Uterus (tissue), 4 donors: Measurements from ENCODE around the gene SLC22A12. TPM values are rescaled to one million over a fixed set of nuclear protein-coding genes. Genes with fewer than 3 reads are reported as not detected.

Experiments
- DNase-seq, 2 donors: peaks; one replicate each; pipeline ENCODE4 v3.0.0-alpha.2; 2019 to 2020
- H3K27ac ChIP-seq, 2 donors: fragments of 200-600 bp; sonication (generic); 1 replicate in 1 of 2; 2 replicates in 1 of 2; pipeline ENCODE4 v1.5.1; 2016 to 2018
- H3K27me3 ChIP-seq, 2 donors: fragments of 200-600 bp; sonication (generic); one replicate each; pipeline ENCODE4 v1.5.1; 2018 to 2019; ENCODE audit warnings: control low read depth in 1 of 2
- H3K36me3 ChIP-seq, 2 donors: fragments of 200-600 bp; sonication (generic); one replicate each; pipeline ENCODE4 v1.5.1; 2019; ENCODE audit warnings: control low read depth in 1 of 2
- H3K4me1 ChIP-seq, 2 donors: fragments of 200-600 bp; sonication (generic); one replicate each; pipeline ENCODE4 v1.5.1; 2018 to 2019; ENCODE audit warnings: control low read depth in 1 of 2
- H3K4me3 ChIP-seq, 2 donors: fragments of 200-600 bp; sonication (generic); 1 replicate in 1 of 2; 2 replicates in 1 of 2; pipeline ENCODE4 v1.5.1; 2018 to 2019; ENCODE audit warnings: mild to moderate bottlenecking in 1 of 2
- H3K9me3 ChIP-seq, 2 donors: fragments of 200-600 bp; sonication (generic); one replicate each; pipeline ENCODE4 v1.5.1; 2019; ENCODE audit warnings: control low read depth in 1 of 2
- POLR2A ChIP-seq, 2 donors: fragments of 450-650 bp; IDR thresholded peaks; one replicate each; pipeline ENCODE4 v1.6.1; 2016; ENCODE audit warnings: antibody characterized with exemption in 2 of 2, mild to moderate bottlenecking in 1 of 2, moderate library complexity in 1 of 2
- intact Hi-C: fragments of 100-400 bp; cut with DNase I; formaldehyde crosslinking; loops from one replicate; pipeline ENCODE4 v1.15.1; 2023; ENCODE audit warnings: low total_unique reads
- total RNA-seq, 4 donors: library from RNA; depleted of rRNA in 3 of 4; stranded (reverse); fragments of >200 nt in 3 of 4; gene quantifications; one replicate each; pipeline versions ENCODE4 v1.1.0 to v1.2.4, GENCODE V29; 2014 to 2023
- TF ChIP-seq, protein P1 (sequence below), 4 experiments: fragments of 200-600 bp in 2 of 4; fragments of 450-650 bp in 2 of 4; sonication (generic) in 2 of 4; IDR thresholded peaks; one replicate each; pipeline ENCODE4 v1.5.1; 2016 to 2019; ENCODE audit warnings: antibody characterized with exemption in 4 of 4, mild to moderate bottlenecking in 2 of 4, moderate library complexity in 1 of 4
- donor health status: DM: yes; HTN: yes; CAD: no.

The SLC22A12 gene
- total RNA-seq, 4 donors from 2014 or later = not detected

DNA sequence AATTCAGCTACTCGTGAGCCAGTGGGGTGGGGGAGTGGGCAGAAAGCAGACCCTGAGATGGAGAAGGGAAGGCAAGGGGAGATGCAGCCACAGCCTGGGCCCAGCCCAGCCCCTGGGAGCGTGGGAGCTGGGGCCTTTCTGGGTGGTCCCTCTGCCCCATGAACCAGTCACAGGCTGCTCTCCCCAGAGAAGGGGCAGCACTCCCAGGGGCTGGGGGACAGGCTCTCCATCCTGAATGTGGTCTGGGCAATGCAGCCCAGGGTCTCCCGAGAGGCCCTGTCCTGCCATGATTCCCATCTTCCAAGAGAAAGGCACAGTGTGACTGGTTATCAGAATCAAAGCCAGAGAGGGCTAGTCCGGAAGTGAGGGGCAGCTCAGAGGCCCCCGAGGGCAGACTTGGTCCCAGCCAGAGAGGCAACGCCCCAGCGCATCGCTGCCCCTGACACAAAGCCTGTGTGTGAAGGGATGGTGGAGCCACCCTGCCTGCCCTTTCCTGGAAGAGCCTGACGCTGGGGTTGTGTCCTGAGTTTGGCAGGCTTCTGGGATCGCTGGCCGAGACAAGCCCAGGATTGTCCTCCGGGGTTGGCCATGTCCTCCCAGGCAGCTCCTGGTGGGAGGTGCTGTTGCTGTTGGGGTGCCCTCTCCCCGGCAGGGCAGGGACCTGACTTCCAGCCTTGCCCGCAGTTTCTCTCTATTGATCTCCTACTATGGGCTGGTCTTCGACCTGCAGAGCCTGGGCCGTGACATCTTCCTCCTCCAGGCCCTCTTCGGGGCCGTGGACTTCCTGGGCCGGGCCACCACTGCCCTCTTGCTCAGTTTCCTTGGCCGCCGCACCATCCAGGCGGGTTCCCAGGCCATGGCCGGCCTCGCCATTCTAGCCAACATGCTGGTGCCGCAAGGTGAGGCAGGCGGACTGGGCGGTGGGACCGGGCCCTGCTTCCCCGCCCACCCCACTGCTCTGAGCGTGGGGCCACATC, 23.8 kb upstream of the SLC22A12 start:
- no peaks in the 10 kb centered on the region for H3K36me3 ChIP-seq
- no peak for DNase-seq
- peaks cover 0 to 4% of the 10 kb centered on the region in 2 donors for H3K4me1 ChIP-seq
- TF ChIP-seq, protein P1, sequence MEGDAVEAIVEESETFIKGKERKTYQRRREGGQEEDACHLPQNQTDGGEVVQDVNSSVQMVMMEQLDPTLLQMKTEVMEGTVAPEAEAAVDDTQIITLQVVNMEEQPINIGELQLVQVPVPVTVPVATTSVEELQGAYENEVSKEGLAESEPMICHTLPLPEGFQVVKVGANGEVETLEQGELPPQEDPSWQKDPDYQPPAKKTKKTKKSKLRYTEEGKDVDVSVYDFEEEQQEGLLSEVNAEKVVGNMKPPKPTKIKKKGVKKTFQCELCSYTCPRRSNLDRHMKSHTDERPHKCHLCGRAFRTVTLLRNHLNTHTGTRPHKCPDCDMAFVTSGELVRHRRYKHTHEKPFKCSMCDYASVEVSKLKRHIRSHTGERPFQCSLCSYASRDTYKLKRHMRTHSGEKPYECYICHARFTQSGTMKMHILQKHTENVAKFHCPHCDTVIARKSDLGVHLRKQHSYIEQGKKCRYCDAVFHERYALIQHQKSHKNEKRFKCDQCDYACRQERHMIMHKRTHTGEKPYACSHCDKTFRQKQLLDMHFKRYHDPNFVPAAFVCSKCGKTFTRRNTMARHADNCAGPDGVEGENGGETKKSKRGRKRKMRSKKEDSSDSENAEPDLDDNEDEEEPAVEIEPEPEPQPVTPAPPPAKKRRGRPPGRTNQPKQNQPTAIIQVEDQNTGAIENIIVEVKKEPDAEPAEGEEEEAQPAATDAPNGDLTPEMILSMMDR (IDR thresholded peaks at IDR 0.05) = no peak
- no peak for TF ChIP-seq POLR2A (IDR thresholded peaks at IDR 0.05)
- no peaks in the 10 kb centered on the region for H3K9me3 ChIP-seq
- H3K27ac ChIP-seq = peak overlapping the region; percentile 64 to 79
- H3K4me3 ChIP-seq = no peak overlapping the region
- H3K27me3 ChIP-seq = no peaks in the 10 kb centered on the region
- intact Hi-C loops = no loop called here

DNA sequence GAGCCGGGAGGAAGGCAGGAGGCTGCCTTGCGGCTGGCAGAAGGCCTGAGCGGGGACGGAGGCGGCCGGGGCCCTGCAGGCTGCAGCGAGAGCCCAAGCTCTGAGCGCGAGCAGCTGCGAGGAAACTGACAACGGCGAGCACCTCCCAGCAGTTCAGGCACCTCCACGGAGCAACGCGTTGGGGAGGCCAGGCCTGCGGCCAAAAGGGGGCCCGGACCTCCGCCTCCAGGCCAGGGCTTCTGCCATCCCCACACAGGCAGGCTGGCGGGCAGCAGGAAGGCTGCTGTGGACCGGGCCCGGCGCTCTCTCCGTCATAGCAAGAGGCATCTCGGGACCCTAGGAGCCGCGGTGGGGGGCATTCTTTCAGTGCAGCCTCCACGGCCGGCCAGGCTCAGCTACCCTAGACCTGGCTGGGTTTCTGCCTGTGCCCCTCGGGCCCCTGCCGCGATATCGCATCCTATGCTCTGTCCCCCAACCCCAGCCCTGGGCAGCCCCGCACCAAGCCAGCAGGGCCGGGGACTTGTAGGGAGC, 22.9 kb upstream of the SLC22A12 start:
- intact Hi-C loops = no loop called here
- no peak for TF ChIP-seq POLR2A (IDR thresholded peaks at IDR 0.05)
- TF ChIP-seq, protein P1 (IDR thresholded peaks at IDR 0.05) = no peak

DNA sequence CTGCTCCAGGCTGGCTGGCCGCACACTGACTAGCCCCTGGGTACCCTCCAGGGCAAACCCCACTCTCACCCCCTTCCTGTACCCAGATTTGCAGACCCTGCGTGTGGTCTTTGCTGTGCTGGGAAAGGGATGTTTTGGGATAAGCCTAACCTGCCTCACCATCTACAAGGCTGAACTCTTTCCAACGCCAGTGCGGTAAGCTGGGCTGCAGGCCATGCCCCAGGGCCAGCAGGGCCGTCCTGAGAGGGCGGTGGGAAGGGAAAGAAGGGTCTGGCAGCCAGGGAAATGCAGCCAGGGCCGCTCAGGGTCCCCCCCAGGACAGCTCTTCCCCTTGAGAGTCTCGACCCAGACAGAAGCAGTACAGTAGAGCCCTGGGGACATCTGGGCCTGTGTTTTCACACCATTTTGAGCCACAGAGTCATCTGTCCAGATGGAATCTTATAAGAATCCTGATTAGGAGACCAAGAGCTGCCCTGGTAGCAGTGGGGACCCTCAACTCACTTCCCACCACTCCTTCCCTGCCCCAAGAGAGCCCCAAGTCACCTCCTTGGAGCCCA, 22.4 kb upstream of the SLC22A12 start:
- Histone ChIP-seq H3K9me3 (no peaks in the 10 kb centered on the region), H3K4me1 (peaks cover 0 to 4% of the 10 kb centered on the region in 2 donors), H3K27me3 (no peaks in the 10 kb centered on the region), H3K4me3 (no peak overlapping the region), H3K27ac (no peak overlapping the region), H3K36me3 (no peaks in the 10 kb centered on the region)
- TF ChIP-seq POLR2A (IDR thresholded peaks at IDR 0.05) = no peak
- TF ChIP-seq, protein P1 (IDR thresholded peaks at IDR 0.05) = no peak
- DNase-seq = no peak
- intact Hi-C loops = no loop called here

More for the DNA sequence above, 22.9 kb upstream of the SLC22A12 start:
- Histone ChIP-seq H3K9me3 (no peaks in the 10 kb centered on the region), H3K36me3 (no peaks in the 10 kb centered on the region), H3K27ac (no peak overlapping the region), H3K4me1 (peaks cover 0 to 4% of the 10 kb centered on the region in 2 donors), H3K4me3 (no peak overlapping the region), H3K27me3 (no peaks in the 10 kb centered on the region)
- DNase-seq = no peak

DNA sequence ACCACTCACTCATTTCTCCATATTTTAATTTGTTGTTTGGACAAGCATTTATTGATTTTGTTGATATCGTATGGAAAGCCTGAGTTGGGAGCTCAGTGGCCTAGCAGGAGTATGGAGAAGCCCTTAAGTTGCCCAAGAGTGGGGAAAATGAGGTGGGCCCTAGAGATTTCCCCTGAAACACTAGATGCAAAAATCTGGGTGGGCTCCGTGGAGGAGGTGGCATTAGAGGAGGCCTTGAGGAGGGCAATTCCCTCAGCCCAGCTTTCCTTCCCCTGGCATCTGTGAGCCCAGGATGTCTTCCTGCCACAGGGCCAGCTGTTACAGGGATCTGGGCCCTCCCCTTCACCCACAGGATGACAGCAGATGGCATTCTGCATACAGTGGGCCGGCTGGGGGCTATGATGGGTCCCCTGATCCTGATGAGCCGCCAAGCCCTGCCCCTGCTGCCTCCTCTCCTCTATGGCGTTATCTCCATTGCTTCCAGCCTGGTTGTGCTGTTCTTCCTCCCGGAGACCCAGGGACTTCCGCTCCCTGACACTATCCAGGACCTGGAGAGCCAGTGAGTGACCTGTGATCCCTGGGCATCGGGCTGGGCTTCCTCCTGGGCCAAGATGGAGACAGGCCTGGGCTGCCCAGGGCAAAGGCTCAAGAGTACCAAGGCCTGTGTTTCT, 21.6 kb upstream of the SLC22A12 start:
- H3K27me3 ChIP-seq = no peaks in the 10 kb centered on the region
- H3K4me3 ChIP-seq = no peak overlapping the region
- H3K36me3 ChIP-seq = no peaks in the 10 kb centered on the region
- intact Hi-C loops = no loop called here
- no peaks in the 10 kb centered on the region for H3K9me3 ChIP-seq
- no peak for DNase-seq
- peaks cover 0 to 4% of the 10 kb centered on the region in 2 donors for H3K4me1 ChIP-seq
- no peak overlapping the region for H3K27ac ChIP-seq
- TF ChIP-seq, protein P1 (IDR thresholded peaks at IDR 0.05) = no peak
- no peak for TF ChIP-seq POLR2A (IDR thresholded peaks at IDR 0.05)
